Measurements from ENCODE around the gene RPGRIP1L.
"Not testable (repeated sequence)": the region's sequence is repeated elsewhere in the genome, so short reads cannot be mapped to it uniquely, and the experiment has no call there.

RPGRIP1L gene

GRCh38 chr16:53711390-53711789, 7.7 kb upstream of the RPGRIP1L start:
- Histone ChIP-seq H3K9me3 (ENCODE audit: control insufficient read depth, insufficient read depth, low read length) (no peaks in the 10 kb centered on the region), H3F3A (ENCODE audit: control insufficient read depth, insufficient read depth) (no peaks in the 10 kb centered on the region), H3K4me1 (ENCODE audit: control insufficient read depth, low read length) (peaks cover 9% of the 10 kb centered on the region), H3K9me2 (replicated peaks; ENCODE audit: control insufficient read depth, low read length) (no peaks in the 10 kb centered on the region), H3K27ac (ENCODE audit: low read depth, low read length) (no peak overlapping the region), H3K4me2 (ENCODE audit: low read length) (no peak overlapping the region), H3K79me2 (ENCODE audit: control insufficient read depth, low read length) (peaks cover 67% of the 10 kb centered on the region), H3K4me3 (ENCODE audit: low read length) (no peak overlapping the region), H3K27me3 (ENCODE audit: control insufficient read depth, low read length) (no peaks in the 10 kb centered on the region), H4K20me1 (ENCODE audit: control insufficient read depth, insufficient read depth, low read depth, low read length) (no peaks in the 10 kb centered on the region), H3K36me3 (ENCODE audit: control insufficient read depth, low read length) (no peaks in the 10 kb centered on the region)
- TF ChIP-seq EZH2phosphoT487 (IDR thresholded peaks at IDR 0.05; ENCODE audit: borderline replicate concordance, low read length), result no peak
- TF ChIP-seq, protein P1, sequence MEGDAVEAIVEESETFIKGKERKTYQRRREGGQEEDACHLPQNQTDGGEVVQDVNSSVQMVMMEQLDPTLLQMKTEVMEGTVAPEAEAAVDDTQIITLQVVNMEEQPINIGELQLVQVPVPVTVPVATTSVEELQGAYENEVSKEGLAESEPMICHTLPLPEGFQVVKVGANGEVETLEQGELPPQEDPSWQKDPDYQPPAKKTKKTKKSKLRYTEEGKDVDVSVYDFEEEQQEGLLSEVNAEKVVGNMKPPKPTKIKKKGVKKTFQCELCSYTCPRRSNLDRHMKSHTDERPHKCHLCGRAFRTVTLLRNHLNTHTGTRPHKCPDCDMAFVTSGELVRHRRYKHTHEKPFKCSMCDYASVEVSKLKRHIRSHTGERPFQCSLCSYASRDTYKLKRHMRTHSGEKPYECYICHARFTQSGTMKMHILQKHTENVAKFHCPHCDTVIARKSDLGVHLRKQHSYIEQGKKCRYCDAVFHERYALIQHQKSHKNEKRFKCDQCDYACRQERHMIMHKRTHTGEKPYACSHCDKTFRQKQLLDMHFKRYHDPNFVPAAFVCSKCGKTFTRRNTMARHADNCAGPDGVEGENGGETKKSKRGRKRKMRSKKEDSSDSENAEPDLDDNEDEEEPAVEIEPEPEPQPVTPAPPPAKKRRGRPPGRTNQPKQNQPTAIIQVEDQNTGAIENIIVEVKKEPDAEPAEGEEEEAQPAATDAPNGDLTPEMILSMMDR (IDR thresholded peaks at IDR 0.05; ENCODE audit: low read depth, low read length, poor library complexity, severe bottlenecking), result no peak

- H3K9me3 ChIP-seq (ENCODE audit: control insufficient read depth, insufficient read depth, low read length), result no peaks in the 10 kb centered on the region
- peaks cover 21% of the 10 kb centered on the region for H3K4me1 ChIP-seq (ENCODE audit: control insufficient read depth, low read length)
- no peaks in the 10 kb centered on the region for H3K36me3 ChIP-seq (ENCODE audit: control insufficient read depth, low read length)
- H3K4me3 ChIP-seq (ENCODE audit: low read length), result no peak overlapping the region
- no peak overlapping the region for H3K27ac ChIP-seq (ENCODE audit: low read depth, low read length)
- no peaks in the 10 kb centered on the region for H3K9me2 ChIP-seq (replicated peaks; ENCODE audit: control insufficient read depth, low read length)
- no peaks in the 10 kb centered on the region for H3F3A ChIP-seq (ENCODE audit: control insufficient read depth, insufficient read depth)
- H3K27me3 ChIP-seq (ENCODE audit: control insufficient read depth, low read length), result no peaks in the 10 kb centered on the region
- H4K20me1 ChIP-seq (ENCODE audit: control insufficient read depth, insufficient read depth, low read depth, low read length), result no peaks in the 10 kb centered on the region
- TF ChIP-seq, protein P1 (IDR thresholded peaks at IDR 0.05; ENCODE audit: low read depth, low read length, poor library complexity, severe bottlenecking), result no peak
- TF ChIP-seq EZH2phosphoT487 (IDR thresholded peaks at IDR 0.05; ENCODE audit: borderline replicate concordance, low read length), result no peak
- H3K4me2 ChIP-seq (ENCODE audit: low read length), result no peak overlapping the region
- peaks cover 69% of the 10 kb centered on the region for H3K79me2 ChIP-seq (ENCODE audit: control insufficient read depth, low read length)
Measured at GRCh38 chr16:53708490-53708889, 4.8 kb upstream of the RPGRIP1L start.

- H3K27me3 ChIP-seq (ENCODE audit: control insufficient read depth, low read length), result no peaks in the 10 kb centered on the region
- no peaks in the 10 kb centered on the region for H3K36me3 ChIP-seq (ENCODE audit: control insufficient read depth, low read length)
- H3K79me2 ChIP-seq (ENCODE audit: control insufficient read depth, low read length), result peaks cover 74% of the 10 kb centered on the region
- H3K4me1 ChIP-seq (ENCODE audit: control insufficient read depth, low read length), result peaks cover 25% of the 10 kb centered on the region
- no peaks in the 10 kb centered on the region for H4K20me1 ChIP-seq (ENCODE audit: control insufficient read depth, insufficient read depth, low read depth, low read length)
- H3K9me3 ChIP-seq (ENCODE audit: control insufficient read depth, insufficient read depth, low read length), result no peaks in the 10 kb centered on the region
- no peaks in the 10 kb centered on the region for H3K9me2 ChIP-seq (replicated peaks; ENCODE audit: control insufficient read depth, low read length)
- H3F3A ChIP-seq (ENCODE audit: control insufficient read depth, insufficient read depth), result no peaks in the 10 kb centered on the region
- H3K4me2 ChIP-seq (ENCODE audit: low read length), result no peak overlapping the region
- no peak overlapping the region for H3K27ac ChIP-seq (ENCODE audit: low read depth, low read length)
- TF ChIP-seq, protein P1 (IDR thresholded peaks at IDR 0.05; ENCODE audit: low read depth, low read length, poor library complexity, severe bottlenecking), result no peak
- TF ChIP-seq EZH2phosphoT487 (IDR thresholded peaks at IDR 0.05; ENCODE audit: borderline replicate concordance, low read length), result no peak
- H3K4me3 ChIP-seq (ENCODE audit: low read length), result no peak overlapping the region
Measured at GRCh38 chr16:53707671-53708070, 4.0 kb upstream of the RPGRIP1L start.

- H3F3A ChIP-seq (ENCODE audit: control insufficient read depth, insufficient read depth), result no peaks in the 10 kb centered on the region
- no peak for TF ChIP-seq EZH2phosphoT487 (IDR thresholded peaks at IDR 0.05; ENCODE audit: borderline replicate concordance, low read length)
- TF ChIP-seq, protein P1 (IDR thresholded peaks at IDR 0.05; ENCODE audit: low read depth, low read length, poor library complexity, severe bottlenecking), result no peak
- no peaks in the 10 kb centered on the region for H3K9me2 ChIP-seq (replicated peaks; ENCODE audit: control insufficient read depth, low read length)
- H3K36me3 ChIP-seq (ENCODE audit: control insufficient read depth, low read length), result peaks cover 11% of the 10 kb centered on the region
- peak overlapping the region; percentile 89 for H3K4me2 ChIP-seq (ENCODE audit: low read length)
- peaks cover 62% of the 10 kb centered on the region for H3K79me2 ChIP-seq (ENCODE audit: control insufficient read depth, low read length)
- H3K27ac ChIP-seq (ENCODE audit: low read depth, low read length), result no peak overlapping the region
- peak overlapping the region; percentile 91 for H3K4me3 ChIP-seq (ENCODE audit: low read length)
- no peaks in the 10 kb centered on the region for H3K27me3 ChIP-seq (ENCODE audit: control insufficient read depth, low read length)
- H3K9me3 ChIP-seq (ENCODE audit: control insufficient read depth, insufficient read depth, low read length), result no peaks in the 10 kb centered on the region
- H3K4me1 ChIP-seq (ENCODE audit: control insufficient read depth, low read length), result peaks cover 26% of the 10 kb centered on the region
- H4K20me1 ChIP-seq (ENCODE audit: control insufficient read depth, insufficient read depth, low read depth, low read length), result no peaks in the 10 kb centered on the region
Measured at GRCh38 chr16:53704445-53704813, 770 bp upstream of the RPGRIP1L start.

GRCh38 chr16:53698271-53698670, 5.4 kb downstream of the RPGRIP1L start:
- not testable (repeated sequence) for H3K4me2 ChIP-seq (ENCODE audit: low read length); H3K4me1 ChIP-seq (ENCODE audit: control insufficient read depth, low read length); H3K79me2 ChIP-seq (ENCODE audit: control insufficient read depth, low read length); H3K27ac ChIP-seq (ENCODE audit: low read depth, low read length); H3K9me2 ChIP-seq (replicated peaks; ENCODE audit: control insufficient read depth, low read length); H3K4me3 ChIP-seq (ENCODE audit: low read length); H3K27me3 ChIP-seq (ENCODE audit: control insufficient read depth, low read length); H3K9me3 ChIP-seq (ENCODE audit: control insufficient read depth, insufficient read depth, low read length); H4K20me1 ChIP-seq (ENCODE audit: control insufficient read depth, insufficient read depth, low read depth, low read length); H3F3A ChIP-seq (ENCODE audit: control insufficient read depth, insufficient read depth)
- peaks cover 11% of the 10 kb centered on the region for H3K36me3 ChIP-seq (ENCODE audit: control insufficient read depth, low read length)
